SK-N-SH (cell line): ENCODE results near the gene FOXD3. TPM values are rescaled to one million over a fixed set of nuclear protein-coding genes. Genes with fewer than 3 reads are reported as not detected.

ENCODE experiments used
- CTCF ChIA-PET: fragments of 300-600, 350-600 bp; formaldehyde crosslinking; extraction: SDS; loops from one replicate; lab custom pipeline; 2021; lab: Yijun Ruan, JAX
- POLR2A ChIA-PET: fragments of 350-600 bp; sonication (Branson Sonifier 250); formaldehyde crosslinking; extraction: SDS; loops from one replicate; lab custom pipeline; 2020; ENCODE audit warnings: antibody characterized with exemption, inconsistent platforms; lab: Yijun Ruan, JAX
- DNase-seq: peaks from one replicate; pipeline ENCODE4 v3.0.0; 2012
- H2AFZ ChIP-seq: fragments of 200-600 bp; sonication (generic); 2 replicates; pipeline ENCODE4 v1.8.1; 2016; ENCODE audit warnings: antibody characterized with exemption, mild to moderate bottlenecking, low read depth
- H3F3A ChIP-seq: fragments of 200-600 bp; sonication (generic); replicated peaks from 2 replicates; pipeline ENCODE3; 2016; ENCODE audit warnings: antibody characterized with exemption, mild to moderate bottlenecking; ENCODE audit not compliant: insufficient read depth
- H3K27ac ChIP-seq, 2 experiments: fragments of 200-500 bp in 1 of 2; fragments of 200-600 bp in 1 of 2; sonication (Bioruptor generic) in 1 of 2; sonication (generic), shearing (Covaris generic) in 1 of 2; 2 replicates each; pipeline versions ENCODE4 v1.5.1 to v1.6.1; 2014 to 2016; ENCODE audit warnings: low read depth in 2 of 2, inconsistent platforms in 1 of 2, low read length in 1 of 2, mild to moderate bottlenecking in 1 of 2, mixed read lengths in 1 of 2
- H3K27me3 ChIP-seq: fragments of 200-600 bp; sonication (generic), shearing (Covaris generic); 2 replicates; pipeline ENCODE4 v1.6.1; 2016; ENCODE audit warnings: mixed run types; ENCODE audit not compliant: insufficient read depth
- H3K36me3 ChIP-seq, 2 experiments: fragments of 200-500 bp in 1 of 2; fragments of 200-600 bp in 1 of 2; sonication (Bioruptor generic) in 1 of 2; sonication (generic) in 1 of 2; replicated peaks in 1 of 2; 2 replicates each; pipeline versions ENCODE3 to v1.5.1; 2014 to 2016; ENCODE audit warnings: low read length in 1 of 2, mild to moderate bottlenecking in 1 of 2; ENCODE audit not compliant: insufficient read depth in 2 of 2, control insufficient read depth in 1 of 2
- H3K4me1 ChIP-seq, 2 experiments: fragments of 200-500 bp in 1 of 2; fragments of 200-600 bp in 1 of 2; sonication (Bioruptor generic) in 1 of 2; sonication (generic), shearing (Covaris generic) in 1 of 2; 2 replicates each; pipeline versions ENCODE4 v1.5.1 to v1.6.1; 2014 to 2016; ENCODE audit warnings: low read depth in 1 of 2, low read length in 1 of 2, mixed run types in 1 of 2; ENCODE audit not compliant: insufficient read depth in 2 of 2, control insufficient read depth in 1 of 2
- H3K4me2 ChIP-seq: fragments of 200-600 bp; sonication (generic), shearing (Covaris generic); 2 replicates; pipeline ENCODE4 v1.6.1; 2017; ENCODE audit warnings: mixed run types
- H3K4me3 ChIP-seq, 2 experiments: fragments of 200-500 bp in 1 of 2; fragments of 200-600 bp in 1 of 2; sonication (Bioruptor generic) in 1 of 2; sonication (generic), shearing (Covaris generic) in 1 of 2; 2 replicates each; pipeline versions ENCODE4 v1.5.1 to v1.8.1; 2014 to 2016; ENCODE audit warnings: low read depth in 2 of 2, inconsistent platforms in 1 of 2, low read length in 1 of 2, mild to moderate bottlenecking in 1 of 2, mixed read lengths in 1 of 2, moderate library complexity in 1 of 2
- H3K79me2 ChIP-seq: fragments of 200-600 bp; sonication (generic); 2 replicates; pipeline ENCODE4 v1.8.1; 2017; ENCODE audit warnings: mild to moderate bottlenecking; ENCODE audit not compliant: insufficient read depth
- H3K9ac ChIP-seq: fragments of 200-600 bp; sonication (generic); 2 replicates; pipeline ENCODE4 v1.6.1; 2017; ENCODE audit warnings: mixed run types
- H3K9me2 ChIP-seq: fragments of 200-600 bp; sonication (generic); 2 replicates; pipeline ENCODE4 v1.6.1; 2017; ENCODE audit warnings: mixed run types
- H3K9me3 ChIP-seq: fragments of 200-600 bp; sonication (generic); 2 replicates; pipeline ENCODE4 v1.6.1; 2017; ENCODE audit warnings: mixed run types, mild to moderate bottlenecking, moderate library complexity
- H4K20me1 ChIP-seq: fragments of 200-600 bp; sonication (generic); 2 replicates; pipeline ENCODE4 v1.6.1; 2017; ENCODE audit warnings: mild to moderate bottlenecking, mixed run types; ENCODE audit not compliant: insufficient read depth
- CHD2 ChIP-seq: fragments of 150-350 bp; IDR thresholded peaks from 2 replicates; pipeline ENCODE4 v1.6.1; 2018; ENCODE audit warnings: low read length; ENCODE audit not compliant: partially characterized antibody
- CTCF ChIP-seq: fragments of 200-600 bp; sonication (generic); IDR thresholded peaks from 2 replicates; pipeline ENCODE4 v1.6.1; 2017; ENCODE audit warnings: antibody characterized with exemption, mild to moderate bottlenecking, moderate library complexity
- ELF1 ChIP-seq: IDR thresholded peaks from 2 replicates; pipeline ENCODE4 v1.4.0; 2012
- EZH2phosphoT487 ChIP-seq: fragments of 200-600 bp; sonication (generic); IDR thresholded peaks from 2 replicates; pipeline ENCODE4 v1.6.1; 2017; ENCODE audit warnings: low read depth, mixed run types, mild to moderate bottlenecking, antibody characterized with exemption, moderate library complexity, borderline replicate concordance
- FOSL2 ChIP-seq: IDR thresholded peaks from 2 replicates; pipeline ENCODE4 v1.4.0; 2012; ENCODE audit warnings: low read depth, mild to moderate bottlenecking, moderate library complexity, borderline replicate concordance
- JUND ChIP-seq: IDR thresholded peaks from 2 replicates; pipeline ENCODE4 v1.4.0; 2012
- MAX ChIP-seq: IDR thresholded peaks from 2 replicates; pipeline ENCODE4 v1.4.0; 2012; ENCODE audit warnings: low read depth
- MEF2A ChIP-seq: IDR thresholded peaks from 2 replicates; pipeline ENCODE4 v1.4.0; 2012; ENCODE audit warnings: low read depth, borderline replicate concordance
- RAD21 ChIP-seq: IDR thresholded peaks from 2 replicates; pipeline ENCODE4 v1.6.1; 2012; ENCODE audit warnings: mild to moderate bottlenecking, low read length
- RCOR1 ChIP-seq: fragments of 150-350 bp; IDR thresholded peaks from 2 replicates; pipeline ENCODE4 v1.6.1; 2017; ENCODE audit warnings: antibody characterized with exemption, low read length
- SMC3 ChIP-seq: IDR thresholded peaks from 2 replicates; pipeline ENCODE4 v1.6.1; 2012; ENCODE audit warnings: low read depth, low read length, improper control_type of control experiment
- TCF12 ChIP-seq: IDR thresholded peaks from 2 replicates; pipeline ENCODE4 v1.4.0; 2012
- WGBS: methylation state at CpG from one replicate; pipeline ENCODE4 v1.1.6; 2017; ENCODE audit warnings: low lambda C conversion rate; 5-methylcytosine and 5-hydroxymethylcytosine counted together
- polyA plus RNA-seq, 3 experiments: library from polyadenylated mRNA; depleted of rRNA; stranded (reverse); fragments of >200 nt; gene quantifications; 2 replicates each; pipeline ENCODE4 v1.2.3, GENCODE V29; 2012
- TF ChIP-seq, protein P1 (sequence below): fragments of 150-350 bp; IDR thresholded peaks from 2 replicates; pipeline ENCODE4 v1.6.1; 2017; ENCODE audit warnings: antibody characterized with exemption, low read length, low read depth, borderline replicate concordance
- TF ChIP-seq, protein P2 (sequence below): IDR thresholded peaks from 2 replicates; pipeline ENCODE4 v1.4.0; 2012; ENCODE audit warnings: low read depth, borderline replicate concordance

Gene FOXD3
- polyA plus RNA-seq, 1 of the 3 experiments (the other 2 are of a cell fraction), result not detected

GRCh38 chr1:63316598-63316983 lies 5.8 kb upstream of the FOXD3 start:
- no peak overlapping the region for H3K27ac ChIP-seq
- H3K4me2 ChIP-seq, result no peak overlapping the region
- POLR2A ChIA-PET, result no interaction called here
- peak; percentile 30 for DNase-seq
- H3K9me3 ChIP-seq, result no peaks in the 10 kb centered on the region
- 23% methylated on average over 11 of the region's 24 CpGs for WGBS
- H3F3A ChIP-seq, result no peaks in the 10 kb centered on the region
- no peak for TF ChIP-seq FOSL2
- TF ChIP-seq, protein P1, sequence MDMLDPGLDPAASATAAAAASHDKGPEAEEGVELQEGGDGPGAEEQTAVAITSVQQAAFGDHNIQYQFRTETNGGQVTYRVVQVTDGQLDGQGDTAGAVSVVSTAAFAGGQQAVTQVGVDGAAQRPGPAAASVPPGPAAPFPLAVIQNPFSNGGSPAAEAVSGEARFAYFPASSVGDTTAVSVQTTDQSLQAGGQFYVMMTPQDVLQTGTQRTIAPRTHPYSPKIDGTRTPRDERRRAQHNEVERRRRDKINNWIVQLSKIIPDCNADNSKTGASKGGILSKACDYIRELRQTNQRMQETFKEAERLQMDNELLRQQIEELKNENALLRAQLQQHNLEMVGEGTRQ, result no peak
- TF ChIP-seq RCOR1, result no peak
- TF ChIP-seq ELF1, result no peak
- no peak for TF ChIP-seq MAX
- no peak for TF ChIP-seq TCF12
- TF ChIP-seq, protein P2, sequence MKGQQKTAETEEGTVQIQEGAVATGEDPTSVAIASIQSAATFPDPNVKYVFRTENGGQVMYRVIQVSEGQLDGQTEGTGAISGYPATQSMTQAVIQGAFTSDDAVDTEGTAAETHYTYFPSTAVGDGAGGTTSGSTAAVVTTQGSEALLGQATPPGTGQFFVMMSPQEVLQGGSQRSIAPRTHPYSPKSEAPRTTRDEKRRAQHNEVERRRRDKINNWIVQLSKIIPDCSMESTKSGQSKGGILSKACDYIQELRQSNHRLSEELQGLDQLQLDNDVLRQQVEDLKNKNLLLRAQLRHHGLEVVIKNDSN, result no peak
- TF ChIP-seq MEF2A, result no peak
- H3K79me2 ChIP-seq, result no peaks in the 10 kb centered on the region
- no peaks in the 10 kb centered on the region for H3K36me3 ChIP-seq
- H4K20me1 ChIP-seq, result no peaks in the 10 kb centered on the region
- no peak overlapping the region for H3K9ac ChIP-seq
- CTCF ChIA-PET, result interaction anchor here (0.7 to 9.8 kb wide), 6 partner anchors 12 to 1041 kb away, joined by 3 to 86 read pairs (median 4); no protein-coding TSS in a partner anchor
- H2AFZ ChIP-seq, result no peak overlapping the region
- no peaks in the 10 kb centered on the region; a peak in 2 of 4 replicates for H3K4me1 ChIP-seq
- H3K9me2 ChIP-seq, result no peaks in the 10 kb centered on the region
- peaks cover 79% of the 10 kb centered on the region for H3K27me3 ChIP-seq
- peak overlapping the region in 1 of 2 experiments; percentile 44; a peak in 1 of 4 replicates for H3K4me3 ChIP-seq

DNA sequence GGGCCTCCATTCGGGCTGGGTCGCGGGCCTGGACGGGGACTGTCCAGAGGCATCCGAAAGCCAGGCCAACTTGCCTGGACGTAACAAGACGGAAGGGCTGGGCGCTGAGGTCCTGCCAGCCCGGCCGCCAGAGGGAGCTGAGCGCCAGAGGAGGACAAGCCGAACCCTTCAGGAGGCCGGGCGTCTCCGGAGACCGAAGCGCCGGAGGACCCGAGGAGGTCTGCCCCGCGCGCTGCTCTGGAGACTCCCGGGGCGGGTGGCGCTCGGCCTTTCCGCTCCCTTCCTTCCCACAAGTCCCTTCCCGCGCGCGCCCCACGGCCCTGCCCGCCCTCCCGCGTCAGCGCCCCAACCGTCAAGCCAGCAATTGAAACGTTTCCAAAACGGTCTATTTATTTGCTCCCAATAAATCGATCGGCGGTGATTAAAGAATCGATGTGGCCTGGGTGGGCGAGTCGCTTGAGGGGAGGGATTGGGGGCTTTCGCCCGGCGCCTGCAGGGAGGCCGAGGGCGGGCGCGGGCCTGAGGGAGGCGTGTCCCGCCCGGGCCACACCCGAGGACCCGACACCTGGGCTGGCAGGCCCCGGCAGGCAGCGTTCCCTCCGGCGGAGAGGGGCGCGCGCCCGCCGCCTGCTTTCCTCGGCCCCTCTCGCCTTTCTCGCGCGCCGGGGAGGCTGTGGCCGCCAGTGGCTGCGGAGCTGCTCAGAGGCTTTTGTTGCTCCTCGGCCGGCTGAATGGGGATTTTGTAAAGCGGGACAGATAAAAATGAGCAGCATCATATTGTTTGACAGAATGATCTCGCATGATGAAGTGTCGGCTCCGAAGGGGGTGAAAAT lies 5.2 kb upstream of the FOXD3 start:
- ChIA-PET POLR2A (no interaction called here), CTCF (interaction anchor here (0.7 to 9.8 kb wide), 7 partner anchors 12 to 221 kb away, joined by 3 to 86 read pairs (median 4); no protein-coding TSS in a partner anchor)
- H3K9me3 ChIP-seq, result no peaks in the 10 kb centered on the region
- H3K36me3 ChIP-seq, result no peaks in the 10 kb centered on the region
- peak overlapping the region; percentile 28 to 44 for H3K4me3 ChIP-seq
- no peak overlapping the region for H3K9ac ChIP-seq
- peaks cover 4 to 5% of the 10 kb centered on the region in 2 experiments; a peak in 2 of 4 replicates for H3K4me1 ChIP-seq
- H3K4me2 ChIP-seq, result peak overlapping the region; percentile 31
- H3K27ac ChIP-seq, result no peak overlapping the region
- TF ChIP-seq CHD2 (no peak), ELF1 (no peak), RAD21 (peak; percentile 26; the same call in 1 of the 2 replicates), EZH2phosphoT487 (peak; percentile 98), JUND (no peak), CTCF (peak; percentile 49), SMC3 (peak; percentile 27)
- peak; percentile 75 for DNase-seq
- no peaks in the 10 kb centered on the region for H3F3A ChIP-seq
- no peaks in the 10 kb centered on the region for H4K20me1 ChIP-seq
- H3K27me3 ChIP-seq, result peaks cover 85% of the 10 kb centered on the region
- H2AFZ ChIP-seq, result no peak overlapping the region
- H3K9me2 ChIP-seq, result no peaks in the 10 kb centered on the region
- WGBS, result 2% methylated on average over 9 of the region's 80 CpGs
- no peaks in the 10 kb centered on the region for H3K79me2 ChIP-seq
